ENCODE measurements around the gene ARHGAP23.

Gene ARHGAP23

GRCh38 chr17:38428112-38428642, at the start of gene ARHGAP23:
Gene ARHGAP23 (plus strand): TSS chr17:38428464. CDS start chr17:38428486, 22 bp downstream.
- H3K4me2 ChIP-seq, result peak within 1 kb of the TSS; percentile 93 to 100 (median 98)
- H3K4me1 ChIP-seq, result peaks cover 69 to 82% (median 76%) of the 10 kb centered on the region in 10 experiments
- no peak for TF ChIP-seq Cebpa-rat (IDR thresholded peaks at IDR 0.05)
- peak within 1 kb of the TSS; percentile 53 to 95 (median 88) for H3K27ac ChIP-seq
- H3K9ac ChIP-seq, result peak within 1 kb of the TSS; percentile 80 to 94 (median 89)
- peaks cover 0 to 22% (median 17%) of the 10 kb centered on the region in 11 experiments; a peak in 14 of 22 replicates for H3K36me3 ChIP-seq
- no peaks in the 10 kb centered on the region for H3K9me3 ChIP-seq (replicated peaks in 1 of 11)
- H4K20me1 ChIP-seq, result peaks cover 10 to 49% (median 44%) of the 10 kb centered on the region in 11 experiments; a peak in 21 of 22 replicates
- peak within 1 kb of the TSS; percentile 83 to 97 (median 92) for H3K4me3 ChIP-seq
- H3K27me3 ChIP-seq, result no peaks in the 10 kb centered on the region

GRCh38 chr17:38379448-38379847, 48.8 kb upstream of the ARHGAP23 start:
- Histone ChIP-seq H3K4me3 (no peak overlapping the region), H3K4me2 (no peak overlapping the region), H3K9ac (no peak overlapping the region), H3K27me3 (no peaks in the 10 kb centered on the region), H3K9me3 (replicated peaks in 1 of 11) (no peaks in the 10 kb centered on the region), H3K27ac (no peak overlapping the region), H3K4me1 (peaks cover 4 to 11% (median 8%) of the 10 kb centered on the region in 10 experiments; a peak in 18 of 20 replicates), H4K20me1 (no peaks in the 10 kb centered on the region), H3K36me3 (peaks cover 42 to 100% (median 76%) of the 10 kb centered on the region in 11 experiments)
- TF ChIP-seq Cebpa-rat (IDR thresholded peaks at IDR 0.05), result no peak

- no peak for TF ChIP-seq Cebpa-rat (IDR thresholded peaks at IDR 0.05)
- Histone ChIP-seq H3K36me3 (peaks cover 69 to 98% (median 88%) of the 10 kb centered on the region in 11 experiments), H3K4me2 (no peak overlapping the region), H3K27ac (no peak overlapping the region), H3K4me1 (peaks cover 0 to 6% (median 0%) of the 10 kb centered on the region in 10 experiments; a peak in 1 of 20 replicates), H3K9ac (no peak overlapping the region), H4K20me1 (no peaks in the 10 kb centered on the region), H3K9me3 (replicated peaks in 1 of 11) (peaks cover 0 to 22% (median 14%) of the 10 kb centered on the region in 11 experiments; a peak in 16 of 22 replicates), H3K4me3 (no peak overlapping the region), H3K27me3 (no peaks in the 10 kb centered on the region)
Observed at GRCh38 chr17:38395090-38395489, 33.2 kb upstream of the ARHGAP23 start.

GRCh38 chr17:38397227-38397626, 31.0 kb upstream of the ARHGAP23 start:
- TF ChIP-seq Cebpa-rat (IDR thresholded peaks at IDR 0.05), result no peak
- Histone ChIP-seq H3K4me3 (no peak overlapping the region), H3K36me3 (peaks cover 90 to 100% (median 98%) of the 10 kb centered on the region in 11 experiments)

GRCh38 chr17:38400286-38400685, 28.0 kb upstream of the ARHGAP23 start:
- Histone ChIP-seq H3K27ac (no peak overlapping the region), H4K20me1 (peaks cover 0 to 5% (median 0%) of the 10 kb centered on the region in 11 experiments; a peak in 2 of 22 replicates), H3K27me3 (no peaks in the 10 kb centered on the region), H3K4me3 (no peak overlapping the region), H3K9me3 (replicated peaks in 1 of 11) (no peaks in the 10 kb centered on the region), H3K9ac (no peak overlapping the region), H3K4me2 (no peak overlapping the region), H3K36me3 (peaks cover 65 to 85% (median 73%) of the 10 kb centered on the region in 11 experiments), H3K4me1 (peaks cover 0 to 13% (median 0%) of the 10 kb centered on the region in 10 experiments; a peak in 4 of 20 replicates)
- TF ChIP-seq Cebpa-rat (IDR thresholded peaks at IDR 0.05), result no peak

More at GRCh38 chr17:38397227-38397626, 31.0 kb upstream of the ARHGAP23 start:
- Histone ChIP-seq H3K4me1 (no peaks in the 10 kb centered on the region), H3K9ac (no peak overlapping the region), H4K20me1 (no peaks in the 10 kb centered on the region; a peak in 1 of 22 replicates), H3K4me2 (no peak overlapping the region), H3K27ac (no peak overlapping the region), H3K27me3 (no peaks in the 10 kb centered on the region), H3K9me3 (replicated peaks in 1 of 11) (peaks cover 0 to 22% (median 14%) of the 10 kb centered on the region in 11 experiments; a peak in 16 of 22 replicates)

GRCh38 chr17:38401459-38401858, 26.8 kb upstream of the ARHGAP23 start:
- Histone ChIP-seq H3K27ac (no peak overlapping the region), H3K9ac (no peak overlapping the region), H3K36me3 (peaks cover 54 to 73% (median 61%) of the 10 kb centered on the region in 11 experiments), H3K27me3 (no peaks in the 10 kb centered on the region), H3K4me3 (no peak overlapping the region), H3K9me3 (replicated peaks in 1 of 11) (no peaks in the 10 kb centered on the region), H3K4me1 (peaks cover 0 to 13% (median 0%) of the 10 kb centered on the region in 10 experiments; a peak in 4 of 20 replicates), H4K20me1 (peaks cover 0 to 5% (median 0%) of the 10 kb centered on the region in 11 experiments; a peak in 2 of 22 replicates), H3K4me2 (no peak overlapping the region)
- no peak for TF ChIP-seq Cebpa-rat (IDR thresholded peaks at IDR 0.05)

GRCh38 chr17:38402897-38403296, 25.4 kb upstream of the ARHGAP23 start:
- Histone ChIP-seq H3K4me1 (peaks cover 0 to 13% (median 0%) of the 10 kb centered on the region in 10 experiments; a peak in 4 of 20 replicates), H3K27ac (no peak overlapping the region), H3K36me3 (peaks cover 39 to 59% (median 47%) of the 10 kb centered on the region in 11 experiments), H3K9ac (no peak overlapping the region), H3K9me3 (replicated peaks in 1 of 11) (no peaks in the 10 kb centered on the region), H3K4me3 (no peak overlapping the region), H4K20me1 (peaks cover 0 to 5% (median 0%) of the 10 kb centered on the region in 11 experiments; a peak in 2 of 22 replicates), H3K27me3 (no peaks in the 10 kb centered on the region), H3K4me2 (no peak overlapping the region)
- TF ChIP-seq Cebpa-rat (IDR thresholded peaks at IDR 0.05), result no peak

GRCh38 chr17:38403491-38403890, 24.8 kb upstream of the ARHGAP23 start:
- no peak for TF ChIP-seq Cebpa-rat (IDR thresholded peaks at IDR 0.05)
- H3K4me2 ChIP-seq, result no peak overlapping the region
- H3K9ac ChIP-seq, result no peak overlapping the region
- no peak overlapping the region for H3K4me3 ChIP-seq
- peaks cover 0 to 5% (median 0%) of the 10 kb centered on the region in 11 experiments; a peak in 2 of 22 replicates for H4K20me1 ChIP-seq
- H3K9me3 ChIP-seq (replicated peaks in 1 of 11), result no peaks in the 10 kb centered on the region
- H3K27ac ChIP-seq, result no peak overlapping the region
- H3K4me1 ChIP-seq, result peaks cover 0 to 13% (median 0%) of the 10 kb centered on the region in 10 experiments; a peak in 4 of 20 replicates
- H3K27me3 ChIP-seq, result no peaks in the 10 kb centered on the region
- peaks cover 33 to 53% (median 41%) of the 10 kb centered on the region in 11 experiments for H3K36me3 ChIP-seq

GRCh38 chr17:38404174-38404943, 23.9 kb upstream of the ARHGAP23 start:
- H4K20me1 ChIP-seq, result peaks cover 0 to 5% (median 0%) of the 10 kb centered on the region in 11 experiments; a peak in 2 of 22 replicates
- TF ChIP-seq Cebpa-rat (IDR thresholded peaks at IDR 0.05), result no peak
- no peak overlapping the region for H3K4me3 ChIP-seq
- no peak overlapping the region for H3K9ac ChIP-seq
- no peaks in the 10 kb centered on the region for H3K9me3 ChIP-seq (replicated peaks in 1 of 11)
- peaks cover 0 to 13% (median 0%) of the 10 kb centered on the region in 10 experiments; a peak in 4 of 20 replicates for H3K4me1 ChIP-seq
- H3K27ac ChIP-seq, result no peak overlapping the region
- no peak overlapping the region for H3K4me2 ChIP-seq
- H3K36me3 ChIP-seq, result peaks cover 29 to 44% (median 33%) of the 10 kb centered on the region in 11 experiments
- no peaks in the 10 kb centered on the region for H3K27me3 ChIP-seq
